ENCODE measurements around the gene CLMP.

Gene CLMP

GRCh38 chr11:123239191-123240150 lies 44.4 kb upstream of the CLMP start:
- no peaks in the 10 kb centered on the region for H3K36me3 ChIP-seq (ENCODE audit: insufficient read depth, low read length)
- TF ChIP-seq EZH2 (IDR thresholded peaks at IDR 0.05; ENCODE audit: borderline replicate concordance, low read length) = no peak
- no peak for TF ChIP-seq CTCF (IDR thresholded peaks at IDR 0.05; ENCODE audit: low read length)
- H3K27me3 ChIP-seq (ENCODE audit: insufficient read depth, low read length) = no peaks in the 10 kb centered on the region
- H3K9me2 ChIP-seq (ENCODE audit: low read depth, low read length) = no peaks in the 10 kb centered on the region
- no peak overlapping the region for H3K9ac ChIP-seq (ENCODE audit: low read length)
- no peaks in the 10 kb centered on the region for H3K79me2 ChIP-seq (ENCODE audit: insufficient read depth, low read length)
- no peak overlapping the region for H3K27ac ChIP-seq (ENCODE audit: low read depth, low read length, poor library complexity, severe bottlenecking)
- H2AFZ ChIP-seq (ENCODE audit: low read length) = no peak overlapping the region
- no peaks in the 10 kb centered on the region for H3K9me3 ChIP-seq (ENCODE audit: low read length)
- H3K4me3 ChIP-seq (ENCODE audit: low read depth, low read length, poor library complexity, severe bottlenecking) = no peak overlapping the region
- no peaks in the 10 kb centered on the region for H3K4me1 ChIP-seq (ENCODE audit: insufficient read depth, low read length, severe bottlenecking)
- H3K4me2 ChIP-seq (ENCODE audit: low read length) = no peak overlapping the region
- no peaks in the 10 kb centered on the region for H4K20me1 ChIP-seq (ENCODE audit: insufficient read depth, low read length)
- H3F3A ChIP-seq (ENCODE audit: insufficient read depth, low read length) = no peaks in the 10 kb centered on the region

GRCh38 chr11:123238297-123238696 lies 43.2 kb upstream of the CLMP start:
- no peak for TF ChIP-seq CTCF (IDR thresholded peaks at IDR 0.05; ENCODE audit: low read length)
- no peak for TF ChIP-seq EZH2 (IDR thresholded peaks at IDR 0.05; ENCODE audit: borderline replicate concordance, low read length)
- H3K4me1 ChIP-seq (ENCODE audit: insufficient read depth, low read length, severe bottlenecking) = no peaks in the 10 kb centered on the region
- H4K20me1 ChIP-seq (ENCODE audit: insufficient read depth, low read length) = no peaks in the 10 kb centered on the region
- H3K9me2 ChIP-seq (ENCODE audit: low read depth, low read length) = no peaks in the 10 kb centered on the region
- no peak overlapping the region for H2AFZ ChIP-seq (ENCODE audit: low read length)
- no peak overlapping the region for H3K27ac ChIP-seq (ENCODE audit: low read depth, low read length, poor library complexity, severe bottlenecking)
- H3F3A ChIP-seq (ENCODE audit: insufficient read depth, low read length) = no peaks in the 10 kb centered on the region
- no peaks in the 10 kb centered on the region for H3K27me3 ChIP-seq (ENCODE audit: insufficient read depth, low read length)
- no peaks in the 10 kb centered on the region for H3K79me2 ChIP-seq (ENCODE audit: insufficient read depth, low read length)
- H3K9me3 ChIP-seq (ENCODE audit: low read length) = no peaks in the 10 kb centered on the region
- no peak overlapping the region for H3K4me3 ChIP-seq (ENCODE audit: low read depth, low read length, poor library complexity, severe bottlenecking)
- H3K4me2 ChIP-seq (ENCODE audit: low read length) = no peak overlapping the region
- H3K36me3 ChIP-seq (ENCODE audit: insufficient read depth, low read length) = no peaks in the 10 kb centered on the region
- H3K9ac ChIP-seq (ENCODE audit: low read length) = no peak overlapping the region

- Histone ChIP-seq H3K79me2 (ENCODE audit: insufficient read depth, low read length) (no peaks in the 10 kb centered on the region), H4K20me1 (ENCODE audit: insufficient read depth, low read length) (no peaks in the 10 kb centered on the region), H3K36me3 (ENCODE audit: insufficient read depth, low read length) (no peaks in the 10 kb centered on the region), H3K27me3 (ENCODE audit: insufficient read depth, low read length) (no peaks in the 10 kb centered on the region), H3K9me3 (ENCODE audit: low read length) (no peaks in the 10 kb centered on the region), H3K9ac (ENCODE audit: low read length) (no peak overlapping the region), H3K27ac (ENCODE audit: low read depth, low read length, poor library complexity, severe bottlenecking) (no peak overlapping the region), H3K4me3 (ENCODE audit: low read depth, low read length, poor library complexity, severe bottlenecking) (no peak overlapping the region), H2AFZ (ENCODE audit: low read length) (no peak overlapping the region), H3F3A (ENCODE audit: insufficient read depth, low read length) (no peaks in the 10 kb centered on the region), H3K4me1 (ENCODE audit: insufficient read depth, low read length, severe bottlenecking) (no peaks in the 10 kb centered on the region), H3K4me2 (ENCODE audit: low read length) (no peak overlapping the region), H3K9me2 (ENCODE audit: low read depth, low read length) (no peaks in the 10 kb centered on the region)
- TF ChIP-seq CTCF (IDR thresholded peaks at IDR 0.05; ENCODE audit: low read length) = no peak
- no peak for TF ChIP-seq EZH2 (IDR thresholded peaks at IDR 0.05; ENCODE audit: borderline replicate concordance, low read length)
Observed at GRCh38 chr11:123236879-123237278, 41.8 kb upstream of the CLMP start.
